ENCODE measurements around the gene STK32B. TPM values are rescaled to one million over a fixed set of nuclear protein-coding genes. Genes with fewer than 3 reads are reported as not detected.

STK32B gene
- total and polyA plus RNA-seq, 12 donors, result 0.12 to 0.68 (median 0.34) TPM

- DNase-seq, result no peak
- TF ChIP-seq, protein P1, sequence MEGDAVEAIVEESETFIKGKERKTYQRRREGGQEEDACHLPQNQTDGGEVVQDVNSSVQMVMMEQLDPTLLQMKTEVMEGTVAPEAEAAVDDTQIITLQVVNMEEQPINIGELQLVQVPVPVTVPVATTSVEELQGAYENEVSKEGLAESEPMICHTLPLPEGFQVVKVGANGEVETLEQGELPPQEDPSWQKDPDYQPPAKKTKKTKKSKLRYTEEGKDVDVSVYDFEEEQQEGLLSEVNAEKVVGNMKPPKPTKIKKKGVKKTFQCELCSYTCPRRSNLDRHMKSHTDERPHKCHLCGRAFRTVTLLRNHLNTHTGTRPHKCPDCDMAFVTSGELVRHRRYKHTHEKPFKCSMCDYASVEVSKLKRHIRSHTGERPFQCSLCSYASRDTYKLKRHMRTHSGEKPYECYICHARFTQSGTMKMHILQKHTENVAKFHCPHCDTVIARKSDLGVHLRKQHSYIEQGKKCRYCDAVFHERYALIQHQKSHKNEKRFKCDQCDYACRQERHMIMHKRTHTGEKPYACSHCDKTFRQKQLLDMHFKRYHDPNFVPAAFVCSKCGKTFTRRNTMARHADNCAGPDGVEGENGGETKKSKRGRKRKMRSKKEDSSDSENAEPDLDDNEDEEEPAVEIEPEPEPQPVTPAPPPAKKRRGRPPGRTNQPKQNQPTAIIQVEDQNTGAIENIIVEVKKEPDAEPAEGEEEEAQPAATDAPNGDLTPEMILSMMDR (IDR thresholded peaks at IDR 0.05), result no peak
- Histone ChIP-seq H3K36me3 (no peaks in the 10 kb centered on the region), H3K4me1 (no peaks in the 10 kb centered on the region), H3K27me3 (peaks cover 0 to 8% (median 4%) of the 10 kb centered on the region in 7 donors), H3K9me3 (peaks cover 0 to 15% (median 7%) of the 10 kb centered on the region in 11 donors), H3K27ac (no peak overlapping the region), H3K4me3 (no peak overlapping the region)
- 73 to 81% methylated on average over 1 of the region's 1 CpG for WGBS, 2 donors
- intact Hi-C loops (cut with DNase I), result no loop called here
- ATAC-seq, result no peak
These were observed 166.1 kb downstream of the STK32B start for GRCh38 chr4:5217421-5217820.

- no peaks in the 10 kb centered on the region for H3K36me3 ChIP-seq
- H3K27me3 ChIP-seq, result peaks cover 0 to 8% (median 4%) of the 10 kb centered on the region in 7 donors
- TF ChIP-seq, protein P1 (IDR thresholded peaks at IDR 0.05), result no peak
- no peak overlapping the region for H3K4me3 ChIP-seq
- peaks cover 0 to 26% (median 10%) of the 10 kb centered on the region in 11 donors for H3K9me3 ChIP-seq
- whole genome bisulfite sequencing, 2 donors, result 76% methylated on average over 12 of the region's 12 CpGs
- intact Hi-C loops (cut with DNase I), result no loop called here
- DNase-seq (no peak), ATAC-seq (no peak)
- no peak overlapping the region for H3K27ac ChIP-seq
- H3K4me1 ChIP-seq, result no peaks in the 10 kb centered on the region
These were observed 167.2 kb downstream of the STK32B start for GRCh38 chr4:5218376-5219069.

DNA sequence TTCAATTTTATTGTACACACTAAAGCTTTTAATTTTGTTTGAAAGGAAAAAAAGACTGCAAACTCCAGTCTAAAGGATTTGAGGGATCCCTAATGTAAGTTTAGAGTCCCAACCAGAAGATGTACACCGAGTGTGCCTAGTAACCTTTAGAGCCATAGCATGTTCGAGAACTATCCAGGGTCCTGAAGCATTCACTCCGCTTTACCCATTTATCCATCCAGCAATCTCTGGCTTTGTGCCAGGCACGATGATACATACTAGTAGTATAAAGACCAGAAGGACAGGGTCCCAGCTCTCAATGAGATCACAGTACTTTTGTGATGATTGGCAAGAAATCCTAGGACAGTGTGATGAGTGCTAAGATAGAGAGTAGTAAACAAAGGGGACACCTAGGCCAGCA lies 168.7 kb downstream of the STK32B start:
- DNase-seq, result no peak
- peaks cover 0 to 8% (median 0%) of the 10 kb centered on the region in 7 donors for H3K27me3 ChIP-seq
- TF ChIP-seq, protein P1 (IDR thresholded peaks at IDR 0.05), result no peak
- no peaks in the 10 kb centered on the region for H3K4me1 ChIP-seq
- intact Hi-C loops (cut with DNase I), result no loop called here
- peaks cover 0 to 31% (median 10%) of the 10 kb centered on the region in 11 donors for H3K9me3 ChIP-seq
- no peak overlapping the region for H3K4me3 ChIP-seq
- 37 to 40% methylated on average over 4 of the region's 4 CpGs for WGBS, 2 donors
- no peak for ATAC-seq
- H3K36me3 ChIP-seq, result no peaks in the 10 kb centered on the region
- H3K27ac ChIP-seq, result no peak overlapping the region

- DNase-seq (no peak), ATAC-seq (no peak)
- H3K4me1 ChIP-seq, result no peaks in the 10 kb centered on the region
- H3K4me3 ChIP-seq, result no peak overlapping the region
- H3K27me3 ChIP-seq, result peaks cover 0 to 2% (median 0%) of the 10 kb centered on the region in 7 donors
- H3K27ac ChIP-seq, result no peak overlapping the region
- intact Hi-C loops (cut with DNase I), result no loop called here
- peaks cover 0 to 31% (median 10%) of the 10 kb centered on the region in 11 donors for H3K9me3 ChIP-seq
- TF ChIP-seq, protein P1 (IDR thresholded peaks at IDR 0.05), result no peak
- H3K36me3 ChIP-seq, result no peaks in the 10 kb centered on the region
These were observed 170.8 kb downstream of the STK32B start for GRCh38 chr4:5222047-5222446.

Data from heart right ventricle (tissue), 16 donors.